Measurements from ENCODE around the gene ANXA2R. TPM values are rescaled to one million over a fixed set of nuclear protein-coding genes. Genes with fewer than 3 reads are reported as not detected.
A peak's percentile ranks its signal among the peaks of the same experiment; 100 is the strongest.

ANXA2R gene
- total RNA-seq, 1 donor from 2014 or later: 0.79 TPM

GRCh38 chr5:42995360-42995751 lies 44.8 kb downstream of the ANXA2R start:
- Histone ChIP-seq H3K36me3 (ENCODE audit: control insufficient read depth, insufficient read depth, low read length) (no peaks in the 10 kb centered on the region), H3K4me3 (ENCODE audit: low read depth, low read length) (peak overlapping the region; percentile 23), H3K27me3 (ENCODE audit: control insufficient read depth, insufficient read depth, low read length) (no peaks in the 10 kb centered on the region)
- no peak for DNase-seq (ENCODE audit: low read depth)
- TF ChIP-seq CTCF (IDR thresholded peaks at IDR 0.05; ENCODE audit: insufficient read depth, low read length, poor library complexity, severe bottlenecking): no peak

DNA sequence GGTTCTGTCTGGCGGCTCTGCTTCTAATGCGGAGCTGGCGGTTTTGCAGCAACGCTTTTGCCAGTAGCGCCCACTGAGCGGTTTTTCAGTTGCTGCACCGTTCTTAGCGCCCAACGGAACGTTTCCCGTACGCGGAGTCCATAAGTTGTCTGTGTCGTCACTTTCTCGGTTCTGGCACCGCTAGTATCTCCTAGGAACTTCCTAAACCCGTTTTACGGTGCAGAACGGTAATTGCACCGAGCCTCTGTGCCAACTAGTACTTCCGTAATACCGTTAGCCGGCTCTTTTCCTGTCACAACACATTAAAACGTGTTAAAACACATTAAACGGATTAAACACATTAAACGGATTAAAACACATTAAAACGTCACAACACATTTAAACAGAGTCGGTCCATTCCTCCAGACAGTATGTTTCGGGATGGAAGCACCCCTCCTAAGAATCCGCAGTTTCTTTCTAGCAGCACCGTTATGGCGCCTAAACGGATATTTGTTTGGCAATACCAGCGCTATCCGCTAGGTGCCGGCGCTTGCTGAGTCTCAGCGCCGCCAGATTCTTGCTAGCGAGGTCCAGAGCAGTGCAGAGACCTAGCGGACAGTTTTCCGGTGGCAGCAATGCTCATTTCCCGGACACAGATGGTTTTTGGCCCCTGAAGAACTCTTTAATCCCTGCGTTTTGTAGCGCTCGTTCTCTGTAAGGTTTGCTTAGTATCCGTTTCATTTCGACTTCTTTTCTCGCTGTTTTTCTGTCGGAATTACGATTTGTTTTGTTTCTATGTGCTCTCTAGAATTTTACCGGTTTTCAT lies 45.4 kb downstream of the ANXA2R start:
- Histone ChIP-seq H3K36me3 (ENCODE audit: control insufficient read depth, insufficient read depth, low read length) (no peaks in the 10 kb centered on the region), H3K4me3 (ENCODE audit: low read depth, low read length) (peak overlapping the region; percentile 54), H3K27me3 (ENCODE audit: control insufficient read depth, insufficient read depth, low read length) (no peaks in the 10 kb centered on the region)
- DNase-seq (ENCODE audit: low read depth): no peak
- peak; percentile 90 for TF ChIP-seq CTCF (IDR thresholded peaks at IDR 0.05; ENCODE audit: insufficient read depth, low read length, poor library complexity, severe bottlenecking)

DNA sequence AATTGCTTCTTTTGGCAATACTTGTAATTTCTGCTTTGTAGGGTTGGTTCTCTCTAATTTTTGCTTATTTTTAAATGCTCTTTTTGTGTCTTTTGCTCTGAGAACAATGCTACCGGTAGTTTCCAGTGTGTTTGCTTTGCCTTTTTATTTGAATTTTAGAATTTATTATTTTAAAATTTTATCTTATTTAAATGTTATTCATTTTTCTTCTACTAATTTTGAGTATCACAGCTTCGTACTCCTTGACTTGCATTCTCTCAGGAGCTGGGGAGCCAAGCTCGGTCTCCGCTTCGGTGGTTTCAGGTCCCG lies 45.9 kb downstream of the ANXA2R start:
- H3K4me3 ChIP-seq (ENCODE audit: low read depth, low read length): peak overlapping the region; percentile 54
- no peak for TF ChIP-seq CTCF (IDR thresholded peaks at IDR 0.05; ENCODE audit: insufficient read depth, low read length, poor library complexity, severe bottlenecking)
- no peak for DNase-seq (ENCODE audit: low read depth)
- H3K27me3 ChIP-seq (ENCODE audit: control insufficient read depth, insufficient read depth, low read length): no peaks in the 10 kb centered on the region
- no peaks in the 10 kb centered on the region for H3K36me3 ChIP-seq (ENCODE audit: control insufficient read depth, insufficient read depth, low read length)

DNA sequence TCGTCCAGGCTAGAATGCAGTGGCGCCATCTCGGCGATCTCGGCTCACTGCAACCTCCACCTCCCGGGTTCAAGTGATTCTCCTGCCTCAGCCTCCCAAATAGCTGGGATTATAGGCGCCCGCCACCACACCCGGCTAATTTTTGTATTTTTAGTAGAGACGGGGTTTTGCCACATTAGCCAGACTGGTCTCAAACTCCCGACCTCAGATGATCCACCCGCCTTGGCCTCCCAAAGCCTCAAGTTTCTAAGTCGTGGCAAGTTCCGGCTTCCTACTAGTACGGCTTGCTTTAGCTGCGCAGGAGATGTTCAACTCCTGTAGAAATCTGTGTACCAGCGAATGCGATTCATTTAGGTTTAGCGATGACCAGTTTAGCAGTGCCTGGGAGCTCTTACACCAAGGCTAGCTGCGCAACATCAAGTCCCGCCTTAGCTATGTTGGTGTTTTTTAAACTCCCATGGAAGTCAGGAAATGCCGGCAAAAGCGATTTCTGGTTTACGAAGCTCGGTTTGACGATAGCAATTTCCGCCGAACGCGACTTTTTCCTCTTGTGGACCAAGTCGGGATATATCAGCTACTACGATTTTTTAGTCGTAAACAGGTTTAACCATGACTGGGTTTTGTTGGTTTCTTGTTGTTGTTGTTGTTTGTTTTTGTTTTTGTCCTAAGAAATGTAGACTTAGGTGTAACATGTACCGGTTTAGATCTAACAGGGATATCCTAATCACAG lies 46.4 kb downstream of the ANXA2R start:
- no peak for TF ChIP-seq CTCF (IDR thresholded peaks at IDR 0.05; ENCODE audit: insufficient read depth, low read length, poor library complexity, severe bottlenecking)

DNA sequence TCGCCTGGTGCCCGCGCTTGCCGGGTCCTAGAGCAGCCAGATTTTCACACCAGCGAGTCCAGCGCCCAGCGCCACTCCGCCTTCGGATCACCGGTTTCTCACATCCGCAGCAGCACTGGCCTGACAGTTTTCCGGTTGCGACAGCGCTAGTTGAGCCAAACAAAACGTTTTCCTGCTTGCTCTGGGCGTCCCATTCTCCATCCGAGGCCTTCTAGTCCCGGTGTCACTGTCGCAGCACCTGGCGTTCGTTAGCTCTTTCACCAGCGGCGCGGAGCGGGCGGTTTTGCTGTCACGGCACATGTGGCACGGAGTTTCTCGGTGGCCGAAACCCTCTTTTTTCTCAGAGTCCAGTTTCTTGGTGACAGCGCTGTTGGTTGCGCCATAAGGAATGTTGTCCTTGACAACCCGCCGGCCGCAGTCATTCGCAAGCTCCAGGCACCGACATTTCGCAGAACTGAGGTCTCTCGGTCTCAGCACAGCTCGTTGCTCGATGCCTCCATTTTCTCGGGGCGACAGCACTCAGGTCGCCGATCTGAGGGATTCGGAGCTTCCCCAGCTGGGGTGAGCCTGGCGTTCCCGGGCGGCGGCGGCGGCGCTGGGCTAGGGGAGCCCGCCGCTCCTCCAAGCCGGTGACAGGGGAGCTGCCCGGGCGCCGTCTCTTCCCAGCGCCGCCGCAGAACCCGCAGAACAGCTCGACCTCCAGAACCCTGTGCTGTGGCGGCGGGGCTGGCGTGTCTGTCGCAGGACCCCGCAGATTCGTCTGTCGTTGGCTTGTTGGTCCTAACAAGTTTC lies 47.8 kb downstream of the ANXA2R start:
- TF ChIP-seq CTCF (IDR thresholded peaks at IDR 0.05; ENCODE audit: insufficient read depth, low read length, poor library complexity, severe bottlenecking): no peak
- Histone ChIP-seq H3K4me3 (ENCODE audit: low read depth, low read length) (peak overlapping the region; percentile 42), H3K27me3 (ENCODE audit: control insufficient read depth, insufficient read depth, low read length) (no peaks in the 10 kb centered on the region), H3K36me3 (ENCODE audit: control insufficient read depth, insufficient read depth, low read length) (no peaks in the 10 kb centered on the region)
- DNase-seq (ENCODE audit: low read depth): no peak

More for the DNA sequence above, 46.4 kb downstream of the ANXA2R start:
- DNase-seq (ENCODE audit: low read depth): no peak
- H3K4me3 ChIP-seq (ENCODE audit: low read depth, low read length): peak overlapping the region; percentile 54
- H3K36me3 ChIP-seq (ENCODE audit: control insufficient read depth, insufficient read depth, low read length): no peaks in the 10 kb centered on the region
- no peaks in the 10 kb centered on the region for H3K27me3 ChIP-seq (ENCODE audit: control insufficient read depth, insufficient read depth, low read length)
